Ishikawa (cell line): Measurements from ENCODE around the gene ACOX2.

ENCODE experiments used
- CEBPB ChIP-seq: IDR thresholded peaks from 2 replicates; pipeline ENCODE4 v1.6.1; 2012
- CREB1 ChIP-seq: IDR thresholded peaks from 2 replicates; pipeline ENCODE4 v1.6.1; 2012; ENCODE audit warnings: low read depth
- EGR1 ChIP-seq: IDR thresholded peaks from 2 replicates; pipeline ENCODE4 v1.6.1; 2012
- EP300 ChIP-seq: IDR thresholded peaks from 2 replicates; pipeline ENCODE4 v1.6.1; 2012; ENCODE audit warnings: borderline replicate concordance
- FOXM1 ChIP-seq: IDR thresholded peaks from 2 replicates; pipeline ENCODE4 v1.6.1; 2012; ENCODE audit warnings: low read depth, borderline replicate concordance
- MAX ChIP-seq: IDR thresholded peaks from 2 replicates; pipeline ENCODE4 v1.6.1; 2012
- NFIC ChIP-seq: IDR thresholded peaks from 2 replicates; pipeline ENCODE4 v1.6.1; 2012
- RAD21 ChIP-seq: IDR thresholded peaks from 2 replicates; pipeline ENCODE4 v1.6.1; 2012; ENCODE audit warnings: low read depth
- REST ChIP-seq: IDR thresholded peaks from 2 replicates; pipeline ENCODE4 v1.6.1; 2012; ENCODE audit warnings: low read depth, mild to moderate bottlenecking
- TAF1 ChIP-seq: IDR thresholded peaks from 2 replicates; pipeline ENCODE4 v1.6.1; 2012; ENCODE audit warnings: low read depth, mild to moderate bottlenecking
- TCF12 ChIP-seq: IDR thresholded peaks from 2 replicates; pipeline ENCODE4 v1.6.1; 2012; ENCODE audit warnings: low read depth
- TEAD4 ChIP-seq: IDR thresholded peaks from 2 replicates; pipeline ENCODE4 v1.6.1; 2012
- USF1 ChIP-seq: IDR thresholded peaks from 2 replicates; pipeline ENCODE4 v1.6.1; 2012
- YY1 ChIP-seq: IDR thresholded peaks from 2 replicates; pipeline ENCODE4 v1.6.1; 2012; ENCODE audit warnings: low read depth
- ZBTB7A ChIP-seq: IDR thresholded peaks from 2 replicates; pipeline ENCODE4 v1.6.1; 2012; ENCODE audit warnings: low read depth

The ACOX2 gene

GRCh38 chr3:58507356-58508078, 29.5 kb downstream of the ACOX2 start:
- no peak for TF ChIP-seq EGR1
- no peak for TF ChIP-seq EP300
- no peak for TF ChIP-seq CREB1
- TF ChIP-seq FOXM1 = no peak
- TF ChIP-seq USF1 = no peak
- no peak for TF ChIP-seq TEAD4
- TF ChIP-seq REST = no peak
- no peak for TF ChIP-seq ZBTB7A
- TF ChIP-seq TAF1 = no peak
- TF ChIP-seq MAX = no peak
- TF ChIP-seq NFIC = no peak
- TF ChIP-seq YY1 = no peak
- no peak for TF ChIP-seq CEBPB
- TF ChIP-seq RAD21 = no peak
- TF ChIP-seq TCF12 = no peak

- TF ChIP-seq EGR1 (no peak), USF1 (no peak), YY1 (no peak)
Observed at GRCh38 chr3:58502872-58503271, 34.1 kb downstream of the ACOX2 start.

- TF ChIP-seq TCF12 = no peak
- no peak for TF ChIP-seq ZBTB7A
- TF ChIP-seq FOXM1 = no peak
- TF ChIP-seq TEAD4 = peak; percentile 53
- TF ChIP-seq USF1 = no peak
- TF ChIP-seq CEBPB = peak; percentile 54; the same call in 1 of the 2 replicates
- no peak for TF ChIP-seq CREB1
- TF ChIP-seq NFIC = peak; percentile 66
- peak; percentile 56; the same call in 1 of the 2 replicates for TF ChIP-seq EP300
Observed at GRCh38 chr3:58497097-58497496, 39.9 kb downstream of the ACOX2 start.

GRCh38 chr3:58496206-58496857, 40.7 kb downstream of the ACOX2 start:
- TF ChIP-seq CREB1 = no peak
- no peak for TF ChIP-seq MAX
- no peak for TF ChIP-seq CEBPB
- TF ChIP-seq ZBTB7A = no peak

- TF ChIP-seq CREB1 (no peak), TCF12 (no peak), REST (no peak), USF1 (no peak), ZBTB7A (no peak), EP300 (no peak), YY1 (no peak), TEAD4 (no peak), EGR1 (no peak), CEBPB (no peak)
Observed at GRCh38 chr3:58495101-58495500, 41.9 kb downstream of the ACOX2 start.
